Mesenchymal stem cell (in vitro differentiated cells and primary cell): ENCODE data around the gene PAWR.

Experiments
- DNase-seq: peaks from one replicate; pipeline ENCODE4 v3.0.0-alpha.2; 2013
- H2AFZ ChIP-seq: one replicate; pipeline ENCODE4 v1.6.1; 2013; ENCODE audit warnings: low read depth, mild to moderate bottlenecking, control low read depth, inconsistent platforms, low read length, moderate library complexity
- H2AK5ac ChIP-seq: 2 replicates; pipeline ENCODE4 v1.6.1; 2013; ENCODE audit warnings: low read length, moderate library complexity, mild to moderate bottlenecking, inconsistent platforms; ENCODE audit not compliant: severe bottlenecking
- H2BK120ac ChIP-seq: one replicate; pipeline ENCODE4 v1.6.1; 2013; ENCODE audit warnings: low read depth, mild to moderate bottlenecking, inconsistent platforms, low read length, moderate library complexity
- H2BK12ac ChIP-seq, 2 experiments: one replicate each; pipeline ENCODE4 v1.6.1; 2013; ENCODE audit warnings: inconsistent platforms in 2 of 2, low read length in 2 of 2, mild to moderate bottlenecking in 2 of 2, moderate library complexity in 2 of 2, control low read depth in 1 of 2
- H2BK15ac ChIP-seq: one replicate; pipeline ENCODE4 v1.6.1; 2013; ENCODE audit warnings: mild to moderate bottlenecking, low read depth, inconsistent platforms; ENCODE audit not compliant: poor library complexity, severe bottlenecking
- H2BK5ac ChIP-seq: 2 replicates; pipeline ENCODE4 v1.6.1; 2013; ENCODE audit warnings: low read depth, mild to moderate bottlenecking, low read length, control low read depth, inconsistent platforms; ENCODE audit not compliant: poor library complexity, severe bottlenecking
- H3K14ac ChIP-seq, 2 experiments: one replicate each; pipeline ENCODE4 v1.6.1; 2013; ENCODE audit warnings: inconsistent platforms in 2 of 2, low read length in 2 of 2, control low read depth in 1 of 2, mild to moderate bottlenecking in 1 of 2, moderate library complexity in 1 of 2
- H3K18ac ChIP-seq, 2 experiments: one replicate each; pipeline ENCODE4 v1.6.1; 2013; ENCODE audit warnings: inconsistent platforms in 2 of 2, low read length in 2 of 2, control low read depth in 1 of 2, low read depth in 1 of 2, mild to moderate bottlenecking in 1 of 2
- H3K23ac ChIP-seq, 2 experiments: one replicate each; pipeline ENCODE4 v1.6.1; 2013; ENCODE audit warnings: inconsistent platforms in 2 of 2, low read length in 2 of 2, mild to moderate bottlenecking in 2 of 2, moderate library complexity in 2 of 2, control low read depth in 1 of 2
- H3K27ac ChIP-seq: 2 replicates; pipeline ENCODE4 v1.5.1; 2013; ENCODE audit warnings: mild to moderate bottlenecking, moderate library complexity, low read length, control low read depth, inconsistent platforms; ENCODE audit not compliant: poor library complexity, severe bottlenecking
- H3K27me3 ChIP-seq, 2 experiments: 2 replicates each; pipeline versions ENCODE4 v1.6.1 to v1.7.0; 2013; ENCODE audit warnings: low read length in 2 of 2, mild to moderate bottlenecking in 2 of 2, moderate library complexity in 2 of 2, control low read depth in 1 of 2, inconsistent platforms in 1 of 2; ENCODE audit not compliant: control insufficient read depth in 1 of 2, insufficient read depth in 1 of 2
- H3K36me3 ChIP-seq, 2 experiments: 2 replicates each; pipeline versions ENCODE4 v1.6.1 to v1.7.0; 2013; ENCODE audit warnings: low read length in 2 of 2, control low read depth in 1 of 2, inconsistent platforms in 1 of 2, low read depth in 1 of 2, mild to moderate bottlenecking in 1 of 2; ENCODE audit not compliant: insufficient read depth in 2 of 2, control insufficient read depth in 1 of 2
- H3K4ac ChIP-seq, 2 experiments: one replicate each; pipeline ENCODE4 v1.6.1; 2013; ENCODE audit warnings: inconsistent platforms in 2 of 2, low read length in 2 of 2, mild to moderate bottlenecking in 2 of 2, moderate library complexity in 2 of 2, control low read depth in 1 of 2, low read depth in 1 of 2
- H3K4me1 ChIP-seq: 2 replicates; pipeline ENCODE4 v1.6.1; 2013; ENCODE audit warnings: low read depth, low read length, control low read depth; ENCODE audit not compliant: control insufficient read depth, insufficient read depth
- H3K4me2 ChIP-seq: 2 replicates; pipeline ENCODE4 v1.6.1; 2013; ENCODE audit warnings: low read length, mild to moderate bottlenecking, inconsistent platforms; ENCODE audit not compliant: poor library complexity, severe bottlenecking
- H3K4me3 ChIP-seq, 2 experiments: 2 replicates each; pipeline versions ENCODE4 v1.5.1 to v1.7.0; 2013; ENCODE audit warnings: low read length in 2 of 2, mild to moderate bottlenecking in 2 of 2, control low read depth in 1 of 2, low read depth in 1 of 2; ENCODE audit not compliant: insufficient read depth in 1 of 2
- H3K79me1 ChIP-seq: replicated peaks from 2 replicates; pipeline ENCODE4 v1.6.1; 2013; ENCODE audit warnings: mild to moderate bottlenecking, control low read depth, low read length, inconsistent platforms; ENCODE audit not compliant: poor library complexity, severe bottlenecking
- H3K9ac ChIP-seq: 2 replicates; pipeline ENCODE4 v1.7.0; 2013; ENCODE audit warnings: mild to moderate bottlenecking, low read length, moderate library complexity
- H3K9me3 ChIP-seq: 2 replicates; pipeline ENCODE4 v1.7.0; 2013; ENCODE audit warnings: mild to moderate bottlenecking, low read length; ENCODE audit not compliant: control insufficient read depth
- H4K8ac ChIP-seq: one replicate; pipeline ENCODE4 v1.6.1; 2013; ENCODE audit warnings: inconsistent platforms, mild to moderate bottlenecking, low read length, moderate library complexity
- H4K91ac ChIP-seq: one replicate; pipeline ENCODE4 v1.6.1; 2013; ENCODE audit warnings: mild to moderate bottlenecking, low read length, inconsistent platforms
- WGBS: methylation state at CpG from one replicate; pipeline ENCODE4 v1.1.7; 2013; ENCODE audit warnings: mixed read lengths; 5-methylcytosine and 5-hydroxymethylcytosine counted together

PAWR gene

DNA sequence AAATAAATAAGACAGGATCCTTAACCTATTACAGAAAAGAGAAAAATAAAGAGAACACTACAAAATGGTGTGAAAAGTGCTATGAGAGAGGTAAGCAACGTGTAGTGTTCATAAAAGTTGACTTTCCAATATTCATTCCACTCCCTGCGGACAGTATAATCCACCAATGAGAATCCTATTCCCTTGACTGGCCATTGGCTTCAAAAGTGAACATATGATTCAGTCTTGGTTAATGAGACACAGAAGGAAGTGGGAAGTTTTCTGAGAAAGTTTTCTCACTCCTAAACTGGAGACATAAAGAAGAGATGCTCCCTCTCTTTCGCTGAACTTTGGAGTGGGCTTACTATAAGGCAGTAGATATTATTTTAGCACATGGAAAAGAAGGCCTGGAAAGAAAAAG lies 153.1 kb downstream of the PAWR start:
- H3K79me1 ChIP-seq, result no peaks in the 10 kb centered on the region
- no peak overlapping the region for H3K4ac ChIP-seq
- H3K4me3 ChIP-seq, result no peak overlapping the region
- H2BK12ac ChIP-seq, result no peak overlapping the region
- no peak overlapping the region for H2AFZ ChIP-seq
- no peak overlapping the region for H3K4me2 ChIP-seq
- no peak overlapping the region for H4K8ac ChIP-seq
- WGBS, result 91% methylated on average over 1 of the region's 3 CpGs
- no peak overlapping the region for H2AK5ac ChIP-seq
- no peaks in the 10 kb centered on the region for H3K9me3 ChIP-seq
- no peak overlapping the region for H2BK120ac ChIP-seq
- no peaks in the 10 kb centered on the region for H3K36me3 ChIP-seq
- DNase-seq, result no peak
- no peak overlapping the region for H3K9ac ChIP-seq
- no peak overlapping the region for H3K18ac ChIP-seq
- H3K4me1 ChIP-seq, result peaks cover 2% of the 10 kb centered on the region
- H2BK15ac ChIP-seq, result no peak overlapping the region
- no peak overlapping the region for H4K91ac ChIP-seq
- no peak overlapping the region for H3K14ac ChIP-seq
- H2BK5ac ChIP-seq, result no peak overlapping the region
- H3K27me3 ChIP-seq, result no peaks in the 10 kb centered on the region
- H3K23ac ChIP-seq, result no peak overlapping the region
- H3K27ac ChIP-seq, result no peak overlapping the region

DNA sequence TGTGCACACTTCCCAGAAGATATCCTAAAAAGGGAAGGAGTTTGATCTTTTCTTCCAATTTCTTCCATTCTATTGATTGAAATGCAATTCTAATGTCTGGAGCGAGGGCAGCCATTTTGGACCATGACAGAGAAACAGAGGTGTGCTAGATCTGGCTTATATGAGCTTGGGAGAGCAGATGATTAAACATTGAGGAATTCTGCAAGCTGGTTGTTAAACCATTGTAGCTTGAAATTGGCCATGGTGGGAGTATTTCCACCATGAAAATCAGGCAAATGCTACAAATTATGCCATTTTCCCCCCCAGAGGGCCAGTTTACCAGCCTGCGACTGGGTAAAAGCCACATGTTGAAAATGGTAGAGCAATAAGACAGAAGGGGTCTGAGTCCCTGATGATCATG lies 155.0 kb downstream of the PAWR start:
- Histone ChIP-seq H3K4ac (no peak overlapping the region), H3K9me3 (no peaks in the 10 kb centered on the region), H3K36me3 (no peaks in the 10 kb centered on the region), H3K14ac (no peak overlapping the region), H3K4me2 (no peak overlapping the region), H2AK5ac (no peak overlapping the region), H4K8ac (no peak overlapping the region), H2AFZ (no peak overlapping the region), H3K27ac (no peak overlapping the region), H2BK120ac (no peak overlapping the region), H2BK15ac (no peak overlapping the region), H3K4me1 (peaks cover 2% of the 10 kb centered on the region), H3K9ac (no peak overlapping the region), H3K79me1 (no peaks in the 10 kb centered on the region), H3K23ac (no peak overlapping the region), H2BK5ac (no peak overlapping the region), H4K91ac (no peak overlapping the region), H3K27me3 (no peaks in the 10 kb centered on the region), H3K4me3 (no peak overlapping the region), H2BK12ac (no peak overlapping the region), H3K18ac (no peak overlapping the region)
- 100% methylated on average over 1 of the region's 2 CpGs for WGBS
- DNase-seq, result no peak
